GM12878 (cell line): ENCODE results near the gene FAM163B. TPM values are rescaled to one million over a fixed set of nuclear protein-coding genes. Genes with fewer than 3 reads are reported as not detected.

Experiments used
- ATAC-seq: fragments of 200-7000 bp; cut with Tn5 transposase; 3 replicates; pipeline ENCODE4 v1.9.1; 2020; ENCODE audit warnings: mild to moderate bottlenecking, moderate library complexity
- BruUV-seq: library from RNA; stranded (reverse); fragments of 400-500 nt; replicated peaks from 2 replicates; lab custom pipeline; 2021; lab: Mats Ljungman, UMichigan
- CTCF ChIA-PET: fragments of 300-600 bp; sonication (Branson Sonifier 250); formaldehyde crosslinking; extraction: SDS; loops from one replicate; lab custom pipeline; 2021; ENCODE audit warnings: inconsistent platforms; lab: Yijun Ruan, JAX
- POLR2A ChIA-PET: fragments of 350-600 bp; formaldehyde crosslinking; extraction: SDS; loops from one replicate; lab custom pipeline; 2021; ENCODE audit warnings: inconsistent platforms; lab: Charles Lee
- RAD21 ChIA-PET: fragments of 300-600 bp; sonication (Branson Sonifier 250); formaldehyde crosslinking; loops from one replicate; lab custom pipeline; 2023; ENCODE audit warnings: antibody characterized with exemption; ENCODE audit not compliant: unreplicated experiment; lab: Charles Lee
- SMC1A ChIA-PET: fragments of 300-600 bp; sonication (Branson Sonifier 250); formaldehyde crosslinking; loops from one replicate; lab custom pipeline; 2023; ENCODE audit not compliant: unreplicated experiment, uncharacterized antibody; lab: Charles Lee
- DNase-seq: peaks from one replicate; pipeline ENCODE4 v3.0.0-alpha.2; 2011; ENCODE audit warnings: low read depth, low spot score
- FAIRE-seq: peaks from 3 replicates; lab custom pipeline; 2011; peaks lifted over from hg19 to GRCh38; lab: Jason Lieb, UNC
- H2AFZ ChIP-seq: 2 replicates; pipeline ENCODE4 v1.6.0; 2011; ENCODE audit warnings: low read depth, low read length, control low read depth; ENCODE audit not compliant: control insufficient read depth
- H3K27ac ChIP-seq: 2 replicates; pipeline ENCODE4 v1.5.1; 2011; ENCODE audit warnings: control low read depth; ENCODE audit not compliant: control insufficient read depth, insufficient read depth
- H3K27me3 ChIP-seq, 2 experiments: replicated peaks in 1 of 2; 2 replicates each; pipeline versions ENCODE4 v1.6.0 to v1.6.1; 2011; ENCODE audit warnings: low read length in 1 of 2; ENCODE audit not compliant: control insufficient read depth in 2 of 2, insufficient read depth in 2 of 2
- H3K36me3 ChIP-seq, 2 experiments: 2 replicates each; pipeline ENCODE4 v1.5.1; 2011; ENCODE audit warnings: low read length in 1 of 2; ENCODE audit not compliant: control insufficient read depth in 2 of 2, insufficient read depth in 2 of 2
- H3K4me1 ChIP-seq: 2 replicates; pipeline ENCODE4 v1.6.1; 2011; ENCODE audit warnings: mild to moderate bottlenecking, low read length, moderate library complexity, mixed read lengths; ENCODE audit not compliant: control insufficient read depth, insufficient read depth
- H3K4me2 ChIP-seq: 2 replicates; pipeline ENCODE4 v1.6.0; 2011; ENCODE audit warnings: control low read depth; ENCODE audit not compliant: control insufficient read depth, insufficient read depth
- H3K4me3 ChIP-seq: fragments of 200-600 bp; sonication (generic); 2 replicates; pipeline ENCODE4 v1.5.1; 2016
- H3K79me2 ChIP-seq: 2 replicates; pipeline ENCODE4 v1.6.0; 2011; ENCODE audit warnings: low read length; ENCODE audit not compliant: control insufficient read depth, insufficient read depth
- H3K9ac ChIP-seq: 2 replicates; pipeline ENCODE4 v1.8.0; 2011; ENCODE audit warnings: low read length, control low read depth, mixed read lengths; ENCODE audit not compliant: control insufficient read depth, insufficient read depth
- H3K9me3 ChIP-seq: replicated peaks from 3 replicates; pipeline ENCODE4 v1.5.1; 2011; ENCODE audit warnings: mild to moderate bottlenecking, low read length; ENCODE audit not compliant: control insufficient read depth, insufficient read depth
- H4K20me1 ChIP-seq: 2 replicates; pipeline ENCODE4 v1.6.0; 2011; ENCODE audit not compliant: control insufficient read depth, insufficient read depth
- ATF7 ChIP-seq: fragments of 450-650 bp; IDR thresholded peaks from 2 replicates; pipeline ENCODE4 v1.6.1; 2016; ENCODE audit warnings: low read depth, mild to moderate bottlenecking
- BRCA1 ChIP-seq: IDR thresholded peaks from 2 replicates; pipeline ENCODE4 v1.6.1; 2011; ENCODE audit warnings: low read depth, low read length, improper control_type of control experiment
- CBX5 ChIP-seq: sonication (generic); IDR thresholded peaks from 2 replicates; pipeline ENCODE4 v1.6.1; 2016; ENCODE audit warnings: low read depth, moderate library complexity, mild to moderate bottlenecking, inconsistent platforms
- CHD1 ChIP-seq: IDR thresholded peaks from 2 replicates; pipeline ENCODE4 v1.6.1; 2012; ENCODE audit warnings: low read depth, low read length, improper control_type of control experiment
- DPF2 ChIP-seq: fragments of 450-650 bp; IDR thresholded peaks from 2 replicates; pipeline ENCODE4 v1.6.1; 2017; ENCODE audit warnings: mild to moderate bottlenecking
- EP300 ChIP-seq, 2 experiments: fragments of 150-350 bp in 1 of 2; IDR thresholded peaks; 2 replicates each; pipeline ENCODE4 v1.6.1; 2011 to 2012; ENCODE audit warnings: low read depth in 2 of 2, low read length in 2 of 2, borderline replicate concordance in 1 of 2, improper control_type of control experiment in 1 of 2, inconsistent platforms in 1 of 2; ENCODE audit not compliant: control insufficient read depth in 1 of 2
- FOXM1 ChIP-seq: IDR thresholded peaks from 2 replicates; pipeline ENCODE4 v1.6.1; 2012; ENCODE audit warnings: low read depth, mild to moderate bottlenecking, inconsistent platforms, low read length, moderate library complexity
- GATAD2B ChIP-seq: fragments of 450-650 bp; conservative IDR thresholded peaks from 2 replicates; pipeline ENCODE4 v1.6.1; 2017; ENCODE audit warnings: low read depth, mild to moderate bottlenecking, moderate library complexity
- JUNB ChIP-seq: IDR thresholded peaks from 2 replicates; pipeline ENCODE4 v1.6.1; 2016; ENCODE audit warnings: antibody characterized with exemption, mild to moderate bottlenecking
- MEF2A ChIP-seq: IDR thresholded peaks from 2 replicates; pipeline ENCODE4 v1.6.1; 2011; ENCODE audit warnings: low read depth, mild to moderate bottlenecking, low read length, moderate library complexity; ENCODE audit not compliant: insufficient read depth
- MTA3 ChIP-seq: IDR thresholded peaks from 2 replicates; pipeline ENCODE4 v1.6.1; 2012; ENCODE audit warnings: low read length, inconsistent platforms, borderline replicate concordance
- NFIC ChIP-seq: IDR thresholded peaks from 2 replicates; pipeline ENCODE4 v1.6.1; 2012; ENCODE audit warnings: low read depth, mild to moderate bottlenecking, inconsistent platforms, low read length, moderate library complexity
- NRF1 ChIP-seq: conservative IDR thresholded peaks from 2 replicates; pipeline ENCODE4 v1.6.1; 2011; ENCODE audit warnings: mild to moderate bottlenecking, low read depth, low read length, improper control_type of control experiment
- POU2F2 ChIP-seq: IDR thresholded peaks from 3 replicates; pipeline ENCODE4 v1.6.1; 2011; ENCODE audit warnings: low read depth, mild to moderate bottlenecking, low read length, borderline replicate concordance
- SMARCA5 ChIP-seq: fragments of 450-650 bp; IDR thresholded peaks from 2 replicates; pipeline ENCODE4 v1.6.1; 2017; ENCODE audit warnings: mild to moderate bottlenecking
- SP1 ChIP-seq: IDR thresholded peaks from one replicate; pipeline ENCODE4 v1.6.1; 2011; ENCODE audit warnings: low read depth, low read length
- YBX1 ChIP-seq: fragments of 450-650 bp; IDR thresholded peaks from 2 replicates; pipeline ENCODE4 v1.6.1; 2016; ENCODE audit warnings: antibody characterized with exemption
- WGBS: methylation state at CpG from one replicate; pipeline ENCODE4 v1.1.6; 2016; ENCODE audit warnings: low lambda C conversion rate; ENCODE audit not compliant: insufficient replicate concordance, insufficient coverage; ENCODE audit errors: missing lambda C conversion rate; 5-methylcytosine and 5-hydroxymethylcytosine counted together
- in situ Hi-C: fragments of 300-500 bp; cut with MboI; formaldehyde crosslinking; loops from 9 replicates; pipeline ENCODE4 v1.14.3; 2018; ENCODE audit warnings: mixed read lengths
- intact Hi-C: fragments of 100-400 bp; cut with micrococcal nuclease; formaldehyde crosslinking; loops from one replicate; pipeline ENCODE4 v1.14.2; 2022; ENCODE audit not compliant: unreplicated experiment
- polyA plus RNA-seq, 11 experiments: library from polyadenylated mRNA; depleted of rRNA in 4 of 11; unstranded in 6 of 11; stranded (reverse) in 5 of 11; fragments of >200 nt; fragmentation: Nextera tagmentation in 4 of 11; fragmentation: Illumina TruSeq in 1 of 11; extraction: Ambion mirVana in 4 of 11; extraction: Trizol in 1 of 11; gene quantifications; 1 replicate in 1 of 11; 2 replicates in 10 of 11; pipeline versions ENCODE4 v1.2.1 to v1.2.3, GENCODE V29; 2011 to 2016; ENCODE audit warnings: inconsistent platforms in 2 of 11, missing spikeins in 2 of 11, low read depth in 1 of 11
- total RNA-seq, 4 experiments: library from RNA; depleted of rRNA in 3 of 4; stranded (reverse); fragments of >200 nt in 3 of 4; fragmentation: Illumina TruSeq in 1 of 4; extraction: Trizol in 1 of 4; gene quantifications; 2 replicates each; pipeline versions ENCODE4 v1.2.1 to v1.2.3, GENCODE V29; 2013 to 2021
- TF ChIP-seq, protein P1 (sequence below): fragments of 450-650 bp; IDR thresholded peaks from 2 replicates; pipeline ENCODE4 v1.6.1; 2018; ENCODE audit warnings: mild to moderate bottlenecking, low read depth, moderate library complexity; ENCODE audit not compliant: partially characterized antibody

The FAM163B gene
- total and polyA plus RNA-seq, 10 of the 15 experiments (the other 5 are each of a cell fraction or from before 2014, with no cell fraction given) = not detected

DNA sequence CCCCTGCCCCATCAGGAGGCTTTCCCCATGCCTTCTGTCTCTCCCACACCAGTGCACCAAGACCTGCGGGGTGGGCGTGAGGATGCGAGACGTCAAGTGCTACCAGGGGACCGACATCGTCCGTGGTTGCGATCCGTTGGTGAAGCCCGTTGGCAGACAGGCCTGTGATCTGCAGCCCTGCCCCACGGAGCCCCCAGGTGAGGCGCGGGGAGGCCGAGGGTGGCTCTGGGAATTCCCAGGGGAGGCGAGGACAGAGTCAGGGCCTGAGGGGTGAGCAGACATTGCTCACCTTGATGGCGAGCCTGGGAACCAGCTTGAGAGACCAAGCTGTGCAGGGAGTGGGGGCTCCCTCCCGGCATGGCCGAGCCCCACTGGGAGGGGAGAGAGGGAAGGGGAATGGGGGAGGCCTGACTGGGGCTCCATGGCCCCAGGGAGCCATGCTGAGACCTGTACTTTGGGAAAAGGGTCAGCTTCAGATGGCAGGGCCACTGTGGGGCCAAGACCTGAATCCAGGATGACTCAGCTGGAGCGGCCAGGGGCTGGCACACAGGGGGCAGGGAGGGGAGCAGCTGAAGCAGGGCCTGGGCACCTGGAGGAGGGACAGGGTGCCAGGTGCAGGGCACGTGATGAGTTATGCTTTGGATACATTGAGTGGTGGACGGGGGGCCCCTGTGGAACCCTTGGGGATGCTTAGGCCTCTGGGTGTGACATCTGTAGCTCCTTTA, 35.2 kb downstream of the FAM163B start:
- ATAC-seq (no peak), FAIRE-seq (no peak), DNase-seq (no peak)
- CTCF ChIA-PET = no interaction called here
- Histone ChIP-seq H4K20me1 (no peaks in the 10 kb centered on the region; the same call in 1 of the 2 replicates), H3K9ac (no peak overlapping the region), H3K4me2 (no peak overlapping the region), H3K36me3 (no peaks in the 10 kb centered on the region), H3K4me1 (no peaks in the 10 kb centered on the region; the same call in 1 of the 2 replicates), H2AFZ (no peak overlapping the region), H3K79me2 (no peaks in the 10 kb centered on the region), H3K4me3 (no peak overlapping the region), H3K27ac (no peak overlapping the region), H3K9me3 (no peaks in the 10 kb centered on the region), H3K27me3 (peaks cover 3 to 5% of the 10 kb centered on the region in 2 experiments; a peak in 3 of 4 replicates)
- TF ChIP-seq BRCA1 (no peak), EP300 (IDR thresholded peaks at IDR 0.05; ENCODE audit: borderline replicate concordance in 1 of 2, control insufficient read depth in 1 of 2, low read depth in 2 of 2, low read length in 2 of 2) (no peak), NRF1 (no peak), FOXM1 (no peak), ATF7 (no peak), SP1 (no peak), POU2F2 (no peak), NFIC (no peak), DPF2 (no peak), JUNB (no peak), CHD1 (no peak), MTA3 (no peak), SMARCA5 (no peak), YBX1 (no peak), CBX5 (no peak), GATAD2B (no peak), MEF2A (no peak)
- TF ChIP-seq, protein P1, sequence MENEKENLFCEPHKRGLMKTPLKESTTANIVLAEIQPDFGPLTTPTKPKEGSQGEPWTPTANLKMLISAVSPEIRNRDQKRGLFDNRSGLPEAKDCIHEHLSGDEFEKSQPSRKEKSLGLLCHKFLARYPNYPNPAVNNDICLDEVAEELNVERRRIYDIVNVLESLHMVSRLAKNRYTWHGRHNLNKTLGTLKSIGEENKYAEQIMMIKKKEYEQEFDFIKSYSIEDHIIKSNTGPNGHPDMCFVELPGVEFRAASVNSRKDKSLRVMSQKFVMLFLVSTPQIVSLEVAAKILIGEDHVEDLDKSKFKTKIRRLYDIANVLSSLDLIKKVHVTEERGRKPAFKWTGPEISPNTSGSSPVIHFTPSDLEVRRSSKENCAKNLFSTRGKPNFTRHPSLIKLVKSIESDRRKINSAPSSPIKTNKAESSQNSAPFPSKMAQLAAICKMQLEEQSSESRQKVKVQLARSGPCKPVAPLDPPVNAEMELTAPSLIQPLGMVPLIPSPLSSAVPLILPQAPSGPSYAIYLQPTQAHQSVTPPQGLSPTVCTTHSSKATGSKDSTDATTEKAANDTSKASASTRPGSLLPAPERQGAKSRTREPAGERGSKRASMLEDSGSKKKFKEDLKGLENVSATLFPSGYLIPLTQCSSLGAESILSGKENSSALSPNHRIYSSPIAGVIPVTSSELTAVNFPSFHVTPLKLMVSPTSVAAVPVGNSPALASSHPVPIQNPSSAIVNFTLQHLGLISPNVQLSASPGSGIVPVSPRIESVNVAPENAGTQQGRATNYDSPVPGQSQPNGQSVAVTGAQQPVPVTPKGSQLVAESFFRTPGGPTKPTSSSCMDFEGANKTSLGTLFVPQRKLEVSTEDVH = no peak
- in situ Hi-C loops (no loop called here), intact Hi-C loops (no loop called here)
- BruUV-seq = no TSS peak
- POLR2A ChIA-PET = no interaction called here
- WGBS = 29% methylated on average over 20 of the region's 21 CpGs
- SMC1A ChIA-PET = no interaction called here
- RAD21 ChIA-PET = no interaction called here
